ENCODE data around the gene PCLAF. TPM values are rescaled to one million over a fixed set of nuclear protein-coding genes. Genes with fewer than 3 reads are reported as not detected.
A peak's percentile ranks its signal among the peaks of the same experiment; 100 is the strongest.
"Not testable (repeated sequence)": the region's sequence is repeated elsewhere in the genome, so short reads cannot be mapped to it uniquely, and the experiment has no call there.

PCLAF gene
- total and polyA plus RNA-seq, 2 donors = 22.8 to 57.6 TPM

DNA sequence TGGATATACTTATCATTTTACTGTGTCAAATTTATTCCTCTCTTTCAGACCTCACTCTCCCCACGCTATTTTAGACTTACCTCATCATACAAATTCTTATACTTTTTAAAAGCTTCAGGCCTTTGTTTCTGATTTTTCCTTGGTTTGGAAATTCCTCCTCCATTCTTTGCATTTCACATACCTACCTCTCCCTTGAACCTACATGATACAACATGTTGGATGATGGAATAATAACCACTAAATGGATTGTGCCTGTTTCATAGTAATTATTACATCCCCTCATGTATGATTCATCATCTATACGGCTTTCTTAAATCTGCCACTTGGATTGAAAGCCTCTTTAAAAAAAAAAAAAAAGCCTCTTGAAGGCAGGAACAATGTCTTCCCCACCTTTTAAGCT lies 31.0 kb upstream of the PCLAF start:
- no peak for DNase-seq (ENCODE audit: low read depth in 6 of 9, low spot score in 9 of 9)
- H3K27me3 ChIP-seq (ENCODE audit: control insufficient read depth in 2 of 2, insufficient read depth in 1 of 2, low read length in 1 of 2) = no peaks in the 10 kb centered on the region
- WGBS = 96% methylated on average over 2 of the region's 2 CpGs
- no peak overlapping the region for H3K4me3 ChIP-seq (ENCODE audit: low read length in 2 of 2)
- no peak overlapping the region for H3K27ac ChIP-seq (ENCODE audit: low read depth in 1 of 2, low read length in 1 of 2)
- no peaks in the 10 kb centered on the region for H3K4me1 ChIP-seq (ENCODE audit: control insufficient read depth in 2 of 2, insufficient read depth in 2 of 2, low read length in 2 of 2)
- H3K9me3 ChIP-seq (ENCODE audit: control insufficient read depth in 2 of 2, insufficient read depth in 1 of 2, low read length in 1 of 2) = no peaks in the 10 kb centered on the region
- H3K36me3 ChIP-seq (ENCODE audit: control insufficient read depth in 2 of 2, insufficient read depth in 2 of 2, low read length in 1 of 2) = peaks cover 26 to 63% of the 10 kb centered on the region in 2 donors

DNA sequence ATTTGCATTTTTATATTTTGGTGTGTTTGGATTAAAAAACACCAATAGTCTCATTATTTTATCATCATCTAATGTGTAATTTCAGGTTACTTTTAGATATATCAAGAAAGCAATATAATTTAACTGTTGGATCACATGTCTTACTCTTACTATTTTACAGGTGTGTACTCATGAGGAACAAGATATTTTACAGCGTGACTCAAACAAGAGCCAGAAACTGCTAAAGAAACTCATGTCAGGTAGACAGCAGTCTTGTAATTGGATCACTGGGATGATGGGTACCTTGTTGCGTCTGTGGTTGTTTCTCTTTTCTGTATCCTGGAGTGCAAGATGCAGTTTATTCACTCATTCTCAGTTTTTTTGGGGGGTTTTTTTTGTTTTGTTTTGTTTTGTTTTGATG lies 19.3 kb upstream of the PCLAF start:
- Histone ChIP-seq H3K4me3 (ENCODE audit: low read length in 2 of 2) (no peak overlapping the region), H3K9me3 (ENCODE audit: control insufficient read depth in 2 of 2, insufficient read depth in 1 of 2, low read length in 1 of 2) (no peaks in the 10 kb centered on the region), H3K36me3 (ENCODE audit: control insufficient read depth in 2 of 2, insufficient read depth in 2 of 2, low read length in 1 of 2) (peaks cover 32 to 51% of the 10 kb centered on the region in 2 donors), H3K27me3 (ENCODE audit: control insufficient read depth in 2 of 2, insufficient read depth in 1 of 2, low read length in 1 of 2) (no peaks in the 10 kb centered on the region), H3K27ac (ENCODE audit: low read depth in 1 of 2, low read length in 1 of 2) (no peak overlapping the region), H3K4me1 (ENCODE audit: control insufficient read depth in 2 of 2, insufficient read depth in 2 of 2, low read length in 2 of 2) (no peaks in the 10 kb centered on the region)
- WGBS = 99% methylated on average over 2 of the region's 2 CpGs
- no peak for DNase-seq (ENCODE audit: low read depth in 6 of 9, low spot score in 9 of 9)

DNA sequence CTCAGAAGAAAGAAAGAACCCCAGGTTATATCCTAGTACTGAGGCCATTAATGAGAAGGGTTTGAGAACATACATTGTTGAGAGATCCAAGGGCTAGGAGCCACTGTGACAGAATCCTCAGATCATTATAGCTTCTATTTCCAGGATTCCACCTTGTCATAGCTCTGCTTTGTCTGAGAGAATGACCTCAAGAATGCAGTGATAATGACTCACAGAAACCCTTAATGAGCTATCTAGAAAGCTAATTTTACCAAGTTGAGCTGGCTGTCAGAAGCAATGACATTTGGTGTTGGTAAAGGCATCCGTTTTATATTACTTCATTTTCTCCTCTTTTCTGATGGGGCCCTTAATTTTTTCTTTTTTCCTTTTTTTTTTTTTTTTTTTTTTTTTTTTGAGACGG lies 17.3 kb upstream of the PCLAF start:
- 86% methylated on average over 2 of the region's 2 CpGs for WGBS
- Histone ChIP-seq H3K27ac (ENCODE audit: low read depth in 1 of 2, low read length in 1 of 2) (no peak overlapping the region), H3K9me3 (ENCODE audit: control insufficient read depth in 2 of 2, insufficient read depth in 1 of 2, low read length in 1 of 2) (no peaks in the 10 kb centered on the region), H3K4me1 (ENCODE audit: control insufficient read depth in 2 of 2, insufficient read depth in 2 of 2, low read length in 2 of 2) (no peaks in the 10 kb centered on the region), H3K4me3 (ENCODE audit: low read length in 2 of 2) (no peak overlapping the region), H3K36me3 (ENCODE audit: control insufficient read depth in 2 of 2, insufficient read depth in 2 of 2, low read length in 1 of 2) (peaks cover 35 to 60% of the 10 kb centered on the region in 2 donors), H3K27me3 (ENCODE audit: control insufficient read depth in 2 of 2, insufficient read depth in 1 of 2, low read length in 1 of 2) (no peaks in the 10 kb centered on the region)
- DNase-seq (ENCODE audit: low read depth in 6 of 9, low spot score in 9 of 9) = no peak

DNA sequence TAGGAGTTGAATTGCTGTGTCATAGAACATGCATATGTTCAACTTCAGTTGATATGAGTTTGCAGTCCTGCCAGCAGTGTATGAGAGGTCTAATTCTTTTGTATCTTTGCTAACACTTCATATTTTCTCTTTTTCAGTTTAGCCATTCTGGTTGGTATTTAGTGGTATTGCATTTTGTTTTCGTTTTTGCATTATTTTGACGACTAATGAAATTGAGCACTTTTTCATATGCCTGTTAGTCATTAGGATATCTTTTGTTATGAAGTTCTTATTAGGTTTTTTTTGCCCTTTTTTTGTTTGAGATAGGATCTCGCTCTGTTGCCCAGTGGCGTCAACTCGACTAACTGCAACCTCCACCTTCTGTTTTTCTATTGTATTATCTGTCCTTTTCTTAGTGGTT lies 15.5 kb upstream of the PCLAF start:
- Histone ChIP-seq H3K4me3 (ENCODE audit: low read length in 2 of 2) (no peak overlapping the region), H3K36me3 (ENCODE audit: control insufficient read depth in 2 of 2, insufficient read depth in 2 of 2, low read length in 1 of 2) (peaks cover 30 to 57% of the 10 kb centered on the region in 2 donors), H3K9me3 (ENCODE audit: control insufficient read depth in 2 of 2, insufficient read depth in 1 of 2, low read length in 1 of 2) (no peaks in the 10 kb centered on the region), H3K27me3 (ENCODE audit: control insufficient read depth in 2 of 2, insufficient read depth in 1 of 2, low read length in 1 of 2) (no peaks in the 10 kb centered on the region), H3K4me1 (ENCODE audit: control insufficient read depth in 2 of 2, insufficient read depth in 2 of 2, low read length in 2 of 2) (no peaks in the 10 kb centered on the region), H3K27ac (ENCODE audit: low read depth in 1 of 2, low read length in 1 of 2) (no peak overlapping the region)
- no peak for DNase-seq (ENCODE audit: low read depth in 6 of 9, low spot score in 9 of 9)
- 98% methylated on average over 5 of the region's 5 CpGs for WGBS

DNA sequence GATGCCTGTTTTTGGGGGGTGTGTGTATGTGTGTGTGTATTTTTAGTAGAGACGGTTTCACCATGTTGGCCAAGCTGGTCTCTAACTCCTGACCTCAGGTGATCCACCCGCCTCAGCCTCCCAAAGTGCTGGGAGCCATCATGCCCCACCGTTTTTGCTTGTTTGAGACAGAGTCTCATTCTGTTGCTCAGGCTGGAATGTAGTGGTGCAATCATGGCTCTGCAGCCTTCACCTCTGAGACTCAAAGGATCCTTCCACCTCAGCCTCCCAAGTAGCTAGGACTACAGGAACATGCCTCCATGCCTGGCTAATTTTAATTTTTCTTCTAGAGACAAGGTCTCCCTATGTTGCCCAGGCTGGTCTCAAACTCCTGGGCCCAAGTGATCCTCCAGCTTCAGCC lies 11.2 kb upstream of the PCLAF start:
- H3K4me1 ChIP-seq (ENCODE audit: control insufficient read depth in 2 of 2, insufficient read depth in 2 of 2, low read length in 2 of 2); H3K9me3 ChIP-seq (ENCODE audit: control insufficient read depth in 2 of 2, insufficient read depth in 1 of 2, low read length in 1 of 2); H3K4me3 ChIP-seq (ENCODE audit: low read length in 2 of 2); H3K27ac ChIP-seq (ENCODE audit: low read depth in 1 of 2, low read length in 1 of 2); DNase-seq (ENCODE audit: low read depth in 6 of 9, low spot score in 9 of 9); H3K27me3 ChIP-seq (ENCODE audit: control insufficient read depth in 2 of 2, insufficient read depth in 1 of 2, low read length in 1 of 2): not testable (repeated sequence)
- 95% methylated on average over 3 of the region's 3 CpGs for WGBS
- peaks cover 10 to 31% of the 10 kb centered on the region in 2 donors for H3K36me3 ChIP-seq (ENCODE audit: control insufficient read depth in 2 of 2, insufficient read depth in 2 of 2, low read length in 1 of 2)

DNA sequence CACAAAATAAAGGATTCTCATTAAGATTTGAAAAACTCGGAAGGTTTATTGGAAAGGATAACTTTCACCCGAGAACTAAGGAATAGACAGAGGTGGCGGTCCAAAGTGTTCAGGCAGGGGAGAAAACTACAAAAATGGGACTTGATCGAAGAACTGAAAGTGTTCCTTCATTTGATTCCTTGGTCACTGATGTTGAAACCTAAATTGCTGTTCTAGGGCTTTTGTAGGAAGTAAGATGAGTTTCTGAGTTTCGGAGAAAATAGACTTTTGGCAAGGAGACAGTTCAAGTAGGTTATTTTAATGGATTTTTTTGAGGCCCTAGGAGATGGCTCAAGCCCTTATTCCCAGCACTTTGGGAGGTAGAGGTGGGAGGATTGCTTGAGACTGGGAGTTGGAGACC lies 7.8 kb upstream of the PCLAF start:
- DNase-seq (ENCODE audit: low read depth in 6 of 9, low spot score in 9 of 9) = no peak
- no peak overlapping the region for H3K27ac ChIP-seq (ENCODE audit: low read depth in 1 of 2, low read length in 1 of 2)
- no peaks in the 10 kb centered on the region for H3K9me3 ChIP-seq (ENCODE audit: control insufficient read depth in 2 of 2, insufficient read depth in 1 of 2, low read length in 1 of 2)
- peaks cover 0 to 4% of the 10 kb centered on the region in 2 donors for H3K36me3 ChIP-seq (ENCODE audit: control insufficient read depth in 2 of 2, insufficient read depth in 2 of 2, low read length in 1 of 2)
- WGBS = 96% methylated on average over 5 of the region's 5 CpGs
- peaks cover 8 to 13% of the 10 kb centered on the region in 2 donors for H3K4me1 ChIP-seq (ENCODE audit: control insufficient read depth in 2 of 2, insufficient read depth in 2 of 2, low read length in 2 of 2)
- H3K4me3 ChIP-seq (ENCODE audit: low read length in 2 of 2) = no peak overlapping the region
- no peaks in the 10 kb centered on the region for H3K27me3 ChIP-seq (ENCODE audit: control insufficient read depth in 2 of 2, insufficient read depth in 1 of 2, low read length in 1 of 2)

DNA sequence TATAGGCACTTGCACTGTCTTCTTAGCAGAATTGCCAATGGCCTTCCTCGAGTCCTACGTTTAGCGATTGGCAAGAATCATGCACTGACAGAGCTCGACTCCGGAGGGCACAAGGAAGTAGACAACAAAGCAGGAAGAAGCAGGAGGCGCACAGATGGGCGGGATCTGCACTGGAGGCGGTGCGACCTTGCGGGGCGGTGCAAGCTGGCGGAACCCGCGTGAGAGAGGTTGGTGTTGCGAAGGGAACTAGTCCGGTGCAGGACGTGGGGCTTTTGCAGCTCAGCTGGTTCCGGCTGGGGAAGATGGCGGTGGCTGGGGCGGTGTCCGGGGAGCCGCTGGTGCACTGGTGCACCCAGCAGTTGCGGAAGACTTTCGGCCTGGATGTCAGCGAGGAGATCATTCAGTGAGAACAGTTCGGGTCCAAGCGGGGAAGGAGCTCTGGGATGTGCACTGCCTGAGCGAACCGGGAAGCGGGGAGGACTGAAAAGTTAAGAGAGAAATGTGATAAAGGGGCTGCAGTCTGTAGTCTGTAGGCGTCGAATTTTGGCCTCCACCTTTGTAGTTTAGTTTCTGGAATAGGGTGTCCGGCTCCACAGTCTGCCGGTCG lies 6.4 kb upstream of the PCLAF start, which contains the start of gene TRIP4:
TRIP4 (plus strand) TSS at position 275 of the 607 bp plus-strand sequence; CDS start at position 303, 28 bp downstream.
- H3K36me3 ChIP-seq (ENCODE audit: control insufficient read depth in 2 of 2, insufficient read depth in 2 of 2, low read length in 1 of 2) = no peaks in the 10 kb centered on the region
- 1% methylated on average over 35 of the region's 35 CpGs for WGBS

DNA sequence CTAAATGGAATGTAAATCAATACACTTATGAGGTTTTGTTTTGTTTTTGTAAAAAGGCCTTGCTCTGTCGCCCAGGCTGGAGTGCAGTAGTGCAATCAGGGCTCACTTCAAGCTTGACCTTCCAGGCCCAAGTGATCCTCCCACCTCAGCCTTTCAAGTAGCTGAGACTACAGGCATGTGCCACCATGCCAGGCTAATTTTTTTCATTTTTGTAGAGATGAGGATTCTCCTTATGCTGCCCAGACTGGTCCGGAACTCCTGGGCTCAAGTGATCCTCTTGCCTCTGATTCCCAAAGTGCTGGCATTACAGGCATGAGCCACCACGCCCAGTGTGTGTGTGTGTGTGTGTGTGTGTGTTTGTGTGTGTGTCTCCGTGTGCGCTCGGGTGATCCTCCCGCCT lies 5.0 kb upstream of the PCLAF start:
- WGBS = 98% methylated on average over 7 of the region's 7 CpGs
- H3K9me3 ChIP-seq (ENCODE audit: control insufficient read depth in 2 of 2, insufficient read depth in 1 of 2, low read length in 1 of 2) = peaks cover 0 to 2% of the 10 kb centered on the region in 2 donors
- H3K36me3 ChIP-seq (ENCODE audit: control insufficient read depth in 2 of 2, insufficient read depth in 2 of 2, low read length in 1 of 2) = no peaks in the 10 kb centered on the region
- H3K27ac ChIP-seq (ENCODE audit: low read depth in 1 of 2, low read length in 1 of 2) = no peak overlapping the region
- no peaks in the 10 kb centered on the region for H3K27me3 ChIP-seq (ENCODE audit: control insufficient read depth in 2 of 2, insufficient read depth in 1 of 2, low read length in 1 of 2)
- no peak overlapping the region for H3K4me3 ChIP-seq (ENCODE audit: low read length in 2 of 2)
- peaks cover 8 to 16% of the 10 kb centered on the region in 2 donors for H3K4me1 ChIP-seq (ENCODE audit: control insufficient read depth in 2 of 2, insufficient read depth in 2 of 2, low read length in 2 of 2)
- no peak for DNase-seq (ENCODE audit: low read depth in 6 of 9, low spot score in 9 of 9)

More for the DNA sequence above, 6.4 kb upstream of the PCLAF start, which contains the start of gene TRIP4:
- DNase-seq (ENCODE audit: low read depth in 6 of 9, low spot score in 9 of 9) = peak; percentile 82 to 97 (median 88)
- Histone ChIP-seq H3K4me3 (ENCODE audit: low read length in 2 of 2) (peak within 1 kb of the TSS; percentile 73 to 99), H3K27ac (ENCODE audit: low read depth in 1 of 2, low read length in 1 of 2) (peak within 1 kb of the TSS; percentile 87 to 90), H3K27me3 (ENCODE audit: control insufficient read depth in 2 of 2, insufficient read depth in 1 of 2, low read length in 1 of 2) (no peaks in the 10 kb centered on the region), H3K4me1 (ENCODE audit: control insufficient read depth in 2 of 2, insufficient read depth in 2 of 2, low read length in 2 of 2) (peaks cover 8 to 13% of the 10 kb centered on the region in 2 donors), H3K9me3 (ENCODE audit: control insufficient read depth in 2 of 2, insufficient read depth in 1 of 2, low read length in 1 of 2) (no peaks in the 10 kb centered on the region)

DNA sequence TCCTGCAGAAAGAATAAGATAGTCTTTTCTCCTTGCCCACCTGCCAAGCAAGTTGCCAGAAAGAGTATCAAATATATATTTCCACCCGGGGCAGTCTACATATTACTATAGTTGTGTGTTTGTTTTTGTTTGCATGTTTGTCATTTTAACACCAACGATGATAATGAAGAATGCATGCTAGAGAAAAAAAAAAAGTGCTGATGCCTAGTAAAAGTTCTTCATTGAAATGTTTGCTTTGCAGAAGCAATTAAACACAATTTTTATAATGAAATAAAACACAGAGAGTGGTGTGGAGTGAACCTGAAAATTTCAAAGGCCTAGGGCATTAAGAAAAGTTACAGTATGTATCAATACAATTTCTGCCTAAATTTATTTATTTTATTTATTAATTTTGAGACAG lies 2.5 kb upstream of the PCLAF start:
- Histone ChIP-seq H3K4me3 (ENCODE audit: low read length in 2 of 2) (no peak overlapping the region), H3K9me3 (ENCODE audit: control insufficient read depth in 2 of 2, insufficient read depth in 1 of 2, low read length in 1 of 2) (peaks cover 0 to 3% of the 10 kb centered on the region in 2 donors), H3K4me1 (ENCODE audit: control insufficient read depth in 2 of 2, insufficient read depth in 2 of 2, low read length in 2 of 2) (peaks cover 9 to 25% of the 10 kb centered on the region in 2 donors), H3K36me3 (ENCODE audit: control insufficient read depth in 2 of 2, insufficient read depth in 2 of 2, low read length in 1 of 2) (no peaks in the 10 kb centered on the region), H3K27me3 (ENCODE audit: control insufficient read depth in 2 of 2, insufficient read depth in 1 of 2, low read length in 1 of 2) (no peaks in the 10 kb centered on the region), H3K27ac (ENCODE audit: low read depth in 1 of 2, low read length in 1 of 2) (no peak overlapping the region)
- no peak for DNase-seq (ENCODE audit: low read depth in 6 of 9, low spot score in 9 of 9)
- 98% methylated on average over 2 of the region's 2 CpGs for WGBS
